HCT116 (cell line): ENCODE results near the gene AATF. TPM values are rescaled to one million over a fixed set of nuclear protein-coding genes. Genes with fewer than 3 reads are reported as not detected.

Experiments used
- ATAC-seq: fragments of 200-7000 bp; cut with Tn5 transposase; 2 replicates; pipeline ENCODE4 v1.9.1; 2020; ENCODE audit warnings: mild to moderate bottlenecking, moderate library complexity
- BruUV-seq: library from RNA; stranded (reverse); fragments of 400-500 nt; replicated peaks from 2 replicates; lab custom pipeline; 2021; lab: Mats Ljungman, UMichigan
- CTCF ChIA-PET: fragments of 300-600 bp; sonication (Branson Sonifier 250); formaldehyde crosslinking; loops from one replicate; lab custom pipeline; 2021; ENCODE audit warnings: antibody characterized with exemption; lab: Charles Lee
- POLR2A ChIA-PET: fragments of 300-600, 350-600 bp; sonication (Branson Sonifier 250); formaldehyde crosslinking; loops from one replicate; lab custom pipeline; 2021; ENCODE audit warnings: antibody characterized with exemption; lab: Charles Lee
- RAD21 ChIA-PET, 2 experiments: fragments of 300-600 bp; sonication (Branson Sonifier 250); formaldehyde crosslinking; loops; one replicate each; lab custom pipeline; 2023; ENCODE audit warnings: low total read pairs in 2 of 2; ENCODE audit not compliant: uncharacterized antibody in 2 of 2, unreplicated experiment in 2 of 2, low non-redundant PET in 1 of 2; lab: Charles Lee
- DNase-seq: peaks from one replicate; pipeline ENCODE4 v3.0.0-alpha.2; 2010; ENCODE audit warnings: low read depth, low spot score
- H2AFZ ChIP-seq: fragments of 200-600 bp; shearing (Covaris generic), sonication (generic); 2 replicates; pipeline ENCODE4 v1.6.1; 2017; ENCODE audit warnings: low read depth, mixed run types, mixed read lengths, antibody characterized with exemption, low read length; ENCODE audit not compliant: poor library complexity, severe bottlenecking
- H3K27ac ChIP-seq: 2 replicates; pipeline ENCODE4 v1.5.1; 2012; ENCODE audit warnings: low read depth, low read length
- H3K27me3 ChIP-seq: fragments of 200-600 bp; sonication (generic); 2 replicates; pipeline ENCODE4 v1.6.1; 2016; ENCODE audit warnings: mixed run types, low read length, mixed read lengths; ENCODE audit not compliant: insufficient read depth
- H3K36me3 ChIP-seq, 2 experiments: fragments of 200-500 bp in 1 of 2; fragments of 200-600 bp in 1 of 2; sonication (Bioruptor generic) in 1 of 2; sonication (generic) in 1 of 2; 2 replicates each; pipeline versions ENCODE4 v1.5.1 to v1.6.1; 2014 to 2016; ENCODE audit warnings: low read length in 2 of 2, inconsistent platforms in 1 of 2, mixed read lengths in 1 of 2, mixed run types in 1 of 2; ENCODE audit not compliant: insufficient read depth in 2 of 2, control insufficient read depth in 1 of 2
- H3K4me1 ChIP-seq, 2 experiments: fragments of 200-600 bp in 1 of 2; sonication (generic) in 1 of 2; 2 replicates each; pipeline versions ENCODE4 v1.5.1 to v1.6.1; 2012 to 2017; ENCODE audit warnings: low read length in 2 of 2, inconsistent platforms in 1 of 2, mild to moderate bottlenecking in 1 of 2, mixed read lengths in 1 of 2, mixed run types in 1 of 2, moderate library complexity in 1 of 2; ENCODE audit not compliant: insufficient read depth in 2 of 2, control insufficient read depth in 1 of 2
- H3K4me2 ChIP-seq: fragments of 200-600 bp; sonication (generic); 2 replicates; pipeline ENCODE4 v1.6.1; 2017; ENCODE audit warnings: mixed run types, low read length, mixed read lengths
- H3K4me3 ChIP-seq, 2 experiments: fragments of 200-600 bp in 1 of 2; sonication (generic) in 1 of 2; replicated peaks in 1 of 2; 2 replicates each; pipeline ENCODE4 v1.5.1; 2011 to 2016; ENCODE audit warnings: low read length in 2 of 2, control low read depth in 1 of 2, low read depth in 1 of 2, mild to moderate bottlenecking in 1 of 2, mixed read lengths in 1 of 2, mixed run types in 1 of 2
- H3K79me2 ChIP-seq: fragments of 200-600 bp; sonication (generic); 2 replicates; pipeline ENCODE4 v1.6.1; 2017; ENCODE audit warnings: mild to moderate bottlenecking, mixed run types, low read length, moderate library complexity, mixed read lengths; ENCODE audit not compliant: insufficient read depth
- H3K9ac ChIP-seq: fragments of 200-600 bp; sonication (generic); 2 replicates; pipeline ENCODE4 v1.6.1; 2016; ENCODE audit warnings: low read length, mixed read lengths
- H3K9me2 ChIP-seq: fragments of 200-600 bp; sonication (generic), shearing (Covaris generic); 2 replicates; pipeline ENCODE4 v1.6.1; 2017; ENCODE audit warnings: mixed run types, mild to moderate bottlenecking, moderate library complexity; ENCODE audit not compliant: insufficient read depth
- H3K9me3 ChIP-seq, 2 experiments: fragments of 200-500 bp in 1 of 2; fragments of 200-600 bp in 1 of 2; sonication (Bioruptor generic) in 1 of 2; sonication (generic) in 1 of 2; 2 replicates each; pipeline ENCODE4 v1.6.1; 2014 to 2017; ENCODE audit warnings: low read length in 2 of 2, mixed read lengths in 2 of 2, inconsistent platforms in 1 of 2, low read depth in 1 of 2, mild to moderate bottlenecking in 1 of 2, mixed run types in 1 of 2, moderate library complexity in 1 of 2; ENCODE audit not compliant: control insufficient read depth in 1 of 2, insufficient read depth in 1 of 2
- H4K20me1 ChIP-seq: fragments of 200-600 bp; sonication (generic), shearing (Covaris generic); 2 replicates; pipeline ENCODE4 v1.6.1; 2017; ENCODE audit warnings: mixed run types, mild to moderate bottlenecking, moderate library complexity; ENCODE audit not compliant: insufficient read depth
- CBX3 ChIP-seq: IDR thresholded peaks from 2 replicates; pipeline ENCODE4 v1.6.1; 2012; ENCODE audit warnings: low read depth
- CEBPB ChIP-seq: IDR thresholded peaks from 2 replicates; pipeline ENCODE4 v1.6.1; 2012; ENCODE audit warnings: low read depth
- EGR1 ChIP-seq: IDR thresholded peaks from 2 replicates; pipeline ENCODE4 v1.6.1; 2012; ENCODE audit warnings: low read depth
- ELF1 ChIP-seq: IDR thresholded peaks from 2 replicates; pipeline ENCODE4 v1.6.1; 2012; ENCODE audit warnings: low read depth, borderline replicate concordance
- EZH2phosphoT487 ChIP-seq: fragments of 200-600 bp; IDR thresholded peaks from 2 replicates; pipeline ENCODE4 v1.6.1; 2018; ENCODE audit warnings: antibody characterized with exemption, borderline replicate concordance
- FOSL1 ChIP-seq: IDR thresholded peaks from 2 replicates; pipeline ENCODE4 v1.6.1; 2012; ENCODE audit warnings: low read depth
- JUND ChIP-seq: IDR thresholded peaks from 2 replicates; pipeline ENCODE4 v1.6.1; 2012
- POLR2A ChIP-seq: IDR thresholded peaks from 2 replicates; pipeline ENCODE4 v1.7.0; 2011; ENCODE audit warnings: borderline replicate concordance; ENCODE audit not compliant: insufficient read depth, insufficient read length; ENCODE audit errors: extremely low read depth
- POLR2AphosphoS5 ChIP-seq: IDR thresholded peaks from 2 replicates; pipeline ENCODE4 v1.6.1; 2011; ENCODE audit warnings: mild to moderate bottlenecking, low read depth, low read length, moderate library complexity
- SIN3A ChIP-seq: IDR thresholded peaks from 2 replicates; pipeline ENCODE4 v1.6.1; 2012; ENCODE audit warnings: low read depth
- SRF ChIP-seq: IDR thresholded peaks from 2 replicates; pipeline ENCODE4 v1.6.1; 2012; ENCODE audit warnings: low read depth
- TCF7L2 ChIP-seq: IDR thresholded peaks from 2 replicates; pipeline ENCODE4 v1.7.0; 2011; ENCODE audit warnings: borderline replicate concordance, inconsistent platforms; ENCODE audit not compliant: insufficient read depth, insufficient read length; ENCODE audit errors: extremely low read depth
- ZFX ChIP-seq: fragments of 450-650 bp; IDR thresholded peaks from 2 replicates; pipeline ENCODE4 v1.6.1; 2017
- ZNF274 ChIP-seq: fragments of 200-500 bp; sonication (Bioruptor generic); IDR thresholded peaks from 2 replicates; pipeline ENCODE4 v1.6.1; 2014; ENCODE audit warnings: mild to moderate bottlenecking, low read depth, low read length, inconsistent platforms
- intact Hi-C: fragments of 100-400 bp; cut with micrococcal nuclease; formaldehyde crosslinking; loops from 2 replicates; pipeline ENCODE4 v1.10.0; 2022
- total RNA-seq: library from RNA; stranded (reverse); gene quantifications from one replicate; pipeline ENCODE4 v1.2.1, GENCODE V29; 2021; ENCODE audit not compliant: unreplicated experiment
- TF ChIP-seq, protein P1 (sequence below): IDR thresholded peaks from 2 replicates; pipeline ENCODE4 v1.6.1; 2012
- TF ChIP-seq, protein P2 (sequence below), 3 experiments: fragments of 200-600 bp in 1 of 3; sonication (generic) in 1 of 3; IDR thresholded peaks in 2 of 3; conservative IDR thresholded peaks in 1 of 3; 2 replicates each; pipeline ENCODE4 v1.5.1; 2012 to 2017; ENCODE audit warnings: low read depth in 2 of 3, low read length in 2 of 3, antibody characterized with exemption in 1 of 3, borderline replicate concordance in 1 of 3, control low read depth in 1 of 3, mild to moderate bottlenecking in 1 of 3, mixed read lengths in 1 of 3, mixed run types in 1 of 3, moderate library complexity in 1 of 3; ENCODE audit not compliant: insufficient read depth in 1 of 3

The AATF gene
- total RNA-seq, 1 experiment from 2014 or later: 105 TPM

DNA sequence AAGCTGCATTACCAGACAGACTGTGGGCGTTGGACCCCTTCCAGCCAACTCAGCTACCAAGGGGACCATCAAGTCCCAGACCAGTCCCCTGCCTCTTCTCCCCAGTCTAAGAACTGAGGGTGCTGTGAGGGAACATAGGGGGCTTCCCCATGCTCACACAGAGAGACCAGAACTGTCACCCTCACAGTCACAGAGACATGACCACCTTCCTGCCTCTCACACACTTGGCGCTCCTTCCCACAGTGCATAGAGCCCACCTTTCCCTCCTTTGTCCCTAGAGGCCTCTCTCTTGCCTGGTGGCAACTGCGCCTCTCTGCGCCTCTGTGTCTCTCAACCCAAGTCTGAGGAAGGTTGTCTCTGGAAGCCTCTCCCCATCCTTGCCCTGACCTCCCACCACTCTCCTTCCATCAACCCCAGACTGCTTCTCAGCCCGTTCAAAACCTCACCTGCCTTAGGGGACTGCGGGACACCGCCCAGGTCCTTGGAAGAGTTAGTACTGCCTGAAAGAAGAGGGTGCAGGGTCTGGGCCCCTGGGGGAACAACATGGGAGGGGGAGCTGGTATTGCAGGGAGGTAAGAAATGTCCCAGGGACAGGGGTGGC, 17.6 kb upstream of the AATF start (continued):
- no peak for TF ChIP-seq CBX3
- no peak for TF ChIP-seq POLR2A
- no peak for TF ChIP-seq SRF
- TF ChIP-seq EZH2phosphoT487: no peak
- TF ChIP-seq JUND: no peak
- TF ChIP-seq FOSL1: no peak
- TF ChIP-seq ZNF274: no peak
- TF ChIP-seq, protein P1, sequence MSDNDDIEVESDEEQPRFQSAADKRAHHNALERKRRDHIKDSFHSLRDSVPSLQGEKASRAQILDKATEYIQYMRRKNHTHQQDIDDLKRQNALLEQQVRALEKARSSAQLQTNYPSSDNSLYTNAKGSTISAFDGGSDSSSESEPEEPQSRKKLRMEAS: no peak
- no peak for TF ChIP-seq TCF7L2
- TF ChIP-seq ZFX: no peak
- no peak for TF ChIP-seq SIN3A
- TF ChIP-seq ELF1: no peak
- TF ChIP-seq CEBPB: no peak
- no peak for TF ChIP-seq POLR2AphosphoS5

DNA sequence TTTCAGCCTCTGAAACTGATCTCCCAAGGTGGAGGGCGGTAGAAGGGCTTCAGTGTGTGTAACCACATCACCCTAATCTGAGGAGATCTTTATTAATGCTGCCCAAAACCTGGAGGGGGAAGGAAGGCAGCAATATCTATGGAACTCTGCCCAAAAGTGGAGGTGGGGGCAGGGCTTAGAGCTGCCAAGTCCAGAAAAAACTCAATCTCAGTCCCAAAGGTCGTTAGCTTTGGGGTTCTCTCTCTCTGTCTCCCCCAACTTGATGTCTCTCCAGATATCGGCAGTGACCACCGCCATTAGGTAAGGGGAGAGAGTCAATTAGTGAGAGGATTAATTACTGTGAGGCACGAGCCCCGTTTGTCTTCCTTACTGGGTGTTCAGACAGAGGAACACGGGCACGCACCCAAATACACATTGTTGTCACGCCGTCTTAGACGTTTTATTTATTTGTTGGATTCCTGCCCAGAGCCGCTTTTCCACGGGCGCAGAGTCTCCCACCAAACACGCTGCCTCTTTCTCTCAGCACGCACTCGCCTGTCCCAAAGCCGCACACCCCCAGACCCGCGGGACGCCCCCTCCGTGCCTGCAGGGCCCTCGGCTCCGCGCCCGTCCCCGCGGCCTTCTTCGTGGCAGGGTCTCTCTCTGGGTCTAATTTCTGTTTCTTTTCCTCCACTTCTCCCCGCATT, 16.9 kb upstream of the AATF start:
- Histone ChIP-seq H3K4me1 (peaks cover 2 to 13% of the 10 kb centered on the region in 2 experiments; a peak in 2 of 4 replicates), H4K20me1 (no peaks in the 10 kb centered on the region), H3K27ac (no peak overlapping the region), H3K36me3 (no peaks in the 10 kb centered on the region), H3K9ac (no peak overlapping the region), H3K9me3 (no peaks in the 10 kb centered on the region), H2AFZ (no peak overlapping the region), H3K4me3 (no peak overlapping the region), H3K9me2 (no peaks in the 10 kb centered on the region), H3K4me2 (no peak overlapping the region), H3K79me2 (no peaks in the 10 kb centered on the region), H3K27me3 (no peaks in the 10 kb centered on the region)
- RAD21 ChIA-PET: no interaction called here
- CTCF ChIA-PET: no interaction called here
- POLR2A ChIA-PET: no interaction called here
- BruUV-seq: no TSS peak
- ATAC-seq: no peak
- TF ChIP-seq FOSL1 (no peak), POLR2AphosphoS5 (no peak), ZNF274 (no peak), EGR1 (no peak), EZH2phosphoT487 (no peak), CBX3 (no peak)
- TF ChIP-seq, protein P1: no peak
- TF ChIP-seq, protein P2, sequence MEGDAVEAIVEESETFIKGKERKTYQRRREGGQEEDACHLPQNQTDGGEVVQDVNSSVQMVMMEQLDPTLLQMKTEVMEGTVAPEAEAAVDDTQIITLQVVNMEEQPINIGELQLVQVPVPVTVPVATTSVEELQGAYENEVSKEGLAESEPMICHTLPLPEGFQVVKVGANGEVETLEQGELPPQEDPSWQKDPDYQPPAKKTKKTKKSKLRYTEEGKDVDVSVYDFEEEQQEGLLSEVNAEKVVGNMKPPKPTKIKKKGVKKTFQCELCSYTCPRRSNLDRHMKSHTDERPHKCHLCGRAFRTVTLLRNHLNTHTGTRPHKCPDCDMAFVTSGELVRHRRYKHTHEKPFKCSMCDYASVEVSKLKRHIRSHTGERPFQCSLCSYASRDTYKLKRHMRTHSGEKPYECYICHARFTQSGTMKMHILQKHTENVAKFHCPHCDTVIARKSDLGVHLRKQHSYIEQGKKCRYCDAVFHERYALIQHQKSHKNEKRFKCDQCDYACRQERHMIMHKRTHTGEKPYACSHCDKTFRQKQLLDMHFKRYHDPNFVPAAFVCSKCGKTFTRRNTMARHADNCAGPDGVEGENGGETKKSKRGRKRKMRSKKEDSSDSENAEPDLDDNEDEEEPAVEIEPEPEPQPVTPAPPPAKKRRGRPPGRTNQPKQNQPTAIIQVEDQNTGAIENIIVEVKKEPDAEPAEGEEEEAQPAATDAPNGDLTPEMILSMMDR (IDR thresholded peaks at IDR 0.05 in 2 of 3, conservative IDR thresholded peaks at IDR 0.05 in 1 of 3; ENCODE audit: borderline replicate concordance in 1 of 3, insufficient read depth in 1 of 3, low read depth in 2 of 3, low read length in 2 of 3): no peak
- intact Hi-C loops: no loop called here
- no peak for DNase-seq
